ENCODE measurements around the gene ITSN1.

- TF ChIP-seq CTCF (IDR thresholded peaks at IDR 0.05 in 4 of 5, conservative IDR thresholded peaks at IDR 0.05 in 1 of 5) (no peak), POLR2A (IDR thresholded peaks at IDR 0.05) (no peak)
Measured at GRCh38 chr21:33857846-33858666, 215.8 kb downstream of the ITSN1 start.

All from gastrocnemius medialis (tissue), 4 donors.